HL-60/S4 (cell line): ENCODE measurements around the gene RSPO4.

Experiments used
- in situ Hi-C: fragments of 300-500 bp; cut with MboI; formaldehyde crosslinking; loops from 2 replicates; pipeline ENCODE4 v1.14.3; 2022; ENCODE audit warnings: low sequenced_read_pairs

The RSPO4 gene

GRCh38 chr20:910870-911770 is 91.0 kb downstream of the RSPO4 start:
- in situ Hi-C loops, result no loop called here

GRCh38 chr20:910132-910869 is 91.8 kb downstream of the RSPO4 start:
- in situ Hi-C loops, result no loop called here

- in situ Hi-C loops, result no loop called here
Observed at GRCh38 chr20:909641-910040, 92.5 kb downstream of the RSPO4 start.
